Stimulated activated CD4-positive, alpha-beta T cell treated with anti-CD3 and anti-CD28 coated beads, Interleukin-15, amount 100 ng/mL, for 1 hour (primary cell): ENCODE results near the gene SEZ6L.

Source experiments
- DNase-seq, 2 donors: peaks; one replicate each; pipeline ENCODE4 v3.0.0-alpha.2; 2020; ENCODE audit warnings: low read depth in 1 of 2, low spot score in 1 of 2

SEZ6L gene

DNA sequence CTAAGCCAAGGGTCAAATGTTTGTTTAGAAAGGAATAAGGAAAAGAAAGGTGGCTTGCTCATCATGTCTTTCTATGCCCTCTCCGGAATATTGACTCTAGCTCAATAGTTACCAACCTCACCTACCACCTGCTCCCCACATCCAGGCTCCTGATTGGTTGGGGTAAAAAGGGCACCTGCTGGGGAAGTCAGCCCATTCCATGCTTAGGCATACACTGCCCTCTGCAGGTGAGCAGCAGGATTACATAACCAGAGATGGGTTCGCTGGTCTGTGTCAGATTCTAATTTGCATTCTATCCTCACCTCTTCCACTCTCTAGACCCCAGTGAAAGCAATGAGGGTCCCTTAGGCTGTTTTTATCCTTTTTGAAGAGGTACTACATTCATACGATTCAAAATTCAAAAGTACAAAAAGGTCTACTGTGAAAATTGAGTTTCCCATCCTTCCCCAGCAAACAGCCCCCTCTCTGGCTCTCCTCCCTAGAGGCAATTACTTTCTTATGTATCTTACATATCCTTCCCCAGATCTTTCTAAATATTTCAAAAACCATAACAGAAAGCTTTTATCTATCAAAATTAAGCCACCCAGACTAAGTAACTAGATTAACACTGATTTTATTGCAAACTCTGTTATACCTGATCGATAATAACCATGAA, 161.8 kb downstream of the SEZ6L start:
- DNase-seq, result peak; percentile 10 to 18

DNA sequence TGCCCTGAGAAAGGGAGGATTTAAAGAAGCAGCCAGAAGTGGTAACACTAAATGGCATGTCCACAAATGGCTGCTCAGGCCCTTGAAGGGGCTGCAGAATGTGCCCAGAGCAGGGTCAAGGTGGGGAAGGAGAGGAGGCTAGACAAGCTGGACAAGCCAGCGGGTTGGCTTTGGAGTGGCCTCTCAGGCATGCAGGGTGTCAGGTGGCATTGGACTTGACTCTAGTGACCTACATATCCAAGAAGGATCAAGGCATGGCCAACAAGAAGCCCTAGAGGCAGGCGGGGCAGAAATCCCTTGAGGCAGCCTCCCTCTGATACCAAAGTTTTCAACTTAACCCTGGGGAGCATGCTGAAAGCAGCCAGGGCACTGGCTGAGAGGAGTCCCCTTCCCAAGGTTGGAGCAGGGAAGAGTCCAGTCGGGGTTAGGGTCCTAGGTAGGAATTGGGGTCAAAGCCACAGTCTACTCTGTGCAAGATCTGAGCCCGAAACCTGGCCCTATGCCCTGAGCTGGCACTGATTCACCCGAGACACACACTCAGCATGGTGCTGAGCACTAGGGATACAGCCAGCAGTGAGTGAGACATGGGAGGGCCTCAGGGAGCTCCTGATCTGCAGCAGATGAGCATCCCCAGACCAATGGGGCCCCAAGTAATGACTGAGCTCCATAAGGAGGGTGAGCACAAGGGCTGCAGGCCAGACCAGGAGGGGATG, 164.0 kb downstream of the SEZ6L start:
- DNase-seq, result no peak

DNA sequence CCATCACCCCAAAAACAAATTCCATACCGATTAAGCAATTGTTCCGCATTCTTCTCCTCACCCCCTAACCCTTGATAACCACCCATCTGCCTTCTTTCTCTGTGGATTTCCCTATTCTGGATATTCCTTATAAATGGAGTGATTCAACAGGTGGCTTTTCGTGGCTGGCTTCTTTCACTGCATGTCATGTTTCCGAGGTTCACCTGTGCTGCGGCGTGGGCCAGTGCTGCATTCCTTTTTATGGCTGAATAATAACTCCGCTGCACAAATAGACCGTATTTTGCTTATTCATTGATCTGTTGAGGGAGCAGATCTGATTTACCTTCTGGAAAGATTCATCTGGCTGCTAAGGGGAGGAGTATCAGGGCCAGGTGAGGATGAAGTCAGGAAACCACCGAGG, 165.0 kb downstream of the SEZ6L start:
- DNase-seq, result no peak

DNA sequence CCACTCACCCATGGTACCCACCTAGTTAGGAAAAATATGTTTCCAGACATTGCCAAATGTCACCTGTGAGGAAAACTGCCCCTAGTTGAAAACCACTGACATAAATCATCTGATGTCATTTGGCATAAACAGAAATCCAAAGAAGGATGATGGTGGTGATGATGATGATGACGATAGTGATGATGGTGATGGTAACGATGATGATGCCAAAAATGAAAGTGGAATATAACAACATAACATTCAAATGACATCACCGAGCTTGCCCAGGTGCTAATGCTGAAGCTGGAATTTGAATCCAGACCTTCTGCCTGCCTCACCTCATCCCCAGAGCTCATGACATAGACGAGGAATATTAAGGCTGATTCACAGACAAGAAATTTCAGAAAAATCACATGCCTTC, 167.5 kb downstream of the SEZ6L start:
- DNase-seq, result no peak

DNA sequence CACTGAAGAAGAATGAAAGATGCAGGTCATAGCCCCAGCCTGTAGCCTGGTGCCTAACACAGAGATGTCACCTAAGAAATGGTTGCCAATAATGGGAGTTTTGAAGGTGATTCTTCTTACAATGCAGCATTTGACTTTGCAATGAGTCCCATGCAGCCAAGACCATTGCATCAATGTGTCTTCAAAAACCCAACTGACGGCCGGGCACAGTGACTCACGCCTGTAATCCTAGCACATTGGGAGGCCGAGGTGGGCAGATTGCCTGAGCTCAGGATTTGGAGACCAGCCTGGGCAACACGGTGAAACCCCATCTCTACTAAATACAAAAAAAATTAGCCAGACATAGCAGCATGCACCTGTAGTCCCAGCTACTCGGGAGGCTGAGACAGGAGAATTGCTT, 170.5 kb downstream of the SEZ6L start:
- no peak for DNase-seq

DNA sequence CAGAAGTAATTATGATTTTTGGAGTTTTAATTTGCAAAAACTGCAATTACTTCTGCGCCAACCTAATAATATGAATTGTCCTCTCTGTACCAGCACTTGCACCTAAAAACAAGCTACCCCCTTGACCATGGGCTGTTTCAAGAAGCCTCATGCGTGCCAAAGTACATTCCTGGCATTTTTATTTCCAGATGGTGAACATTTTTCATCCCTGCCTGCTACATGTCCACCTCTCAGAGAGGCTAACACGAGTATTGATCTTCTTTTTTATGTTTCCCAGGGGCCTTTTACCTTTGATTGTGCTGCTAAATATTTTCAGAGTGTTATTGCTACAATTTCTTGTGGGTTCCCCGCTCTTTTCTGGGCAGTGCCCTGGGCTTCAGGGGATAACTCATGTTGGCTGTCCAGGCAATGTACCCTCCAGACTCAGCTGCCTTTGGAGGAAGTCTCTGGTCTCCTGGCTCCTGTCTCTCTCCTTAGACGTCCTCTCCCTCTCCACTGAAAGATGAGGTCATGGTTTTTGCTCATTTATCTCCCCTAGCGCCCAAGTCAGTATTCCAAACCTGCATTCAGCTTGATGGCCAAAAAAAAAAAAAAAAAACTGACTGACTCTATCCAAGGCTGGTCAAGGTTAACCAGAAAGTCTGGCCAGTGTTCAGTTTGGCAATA, 173.6 kb downstream of the SEZ6L start:
- DNase-seq, result no peak

- DNase-seq, result no peak
Observed at GRCh38 chr22:26345496-26345895, 176.2 kb downstream of the SEZ6L start.

DNA sequence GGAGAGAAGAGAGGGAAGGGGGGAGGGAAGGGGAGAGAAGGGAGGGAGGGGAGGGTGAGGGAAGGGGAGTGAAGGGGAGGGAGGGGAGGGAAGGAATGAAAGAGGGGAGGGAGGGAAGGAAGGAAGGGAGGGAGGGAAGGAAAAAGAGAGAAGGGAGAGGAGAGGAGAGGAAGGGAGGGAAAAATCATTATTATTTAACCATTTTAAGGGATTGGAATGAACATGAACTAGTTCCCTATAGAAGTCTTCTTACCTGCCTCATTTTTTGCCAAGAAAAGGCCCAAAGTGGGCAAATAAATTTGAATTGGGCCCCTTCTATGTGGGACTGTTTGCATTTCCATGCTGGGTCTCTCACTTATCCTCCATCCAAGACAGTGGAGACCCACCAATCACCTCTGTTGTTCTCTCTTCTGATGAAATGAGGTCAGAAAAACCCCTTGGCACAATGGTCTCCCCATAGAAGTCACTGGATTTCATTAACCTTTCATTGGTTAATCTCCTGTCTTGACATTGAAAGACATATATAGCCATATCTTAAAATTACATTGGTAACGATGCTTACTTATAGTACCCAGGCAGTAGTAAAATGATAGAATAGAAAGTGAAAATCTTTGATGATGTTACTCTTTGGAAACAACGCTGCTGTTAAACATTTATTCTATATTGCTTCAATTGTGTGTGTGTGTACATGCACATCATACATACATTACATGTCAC, 179.7 kb downstream of the SEZ6L start:
- no peak for DNase-seq

- DNase-seq, result no peak
Observed at GRCh38 chr22:26354707-26355106, 185.4 kb downstream of the SEZ6L start.

DNA sequence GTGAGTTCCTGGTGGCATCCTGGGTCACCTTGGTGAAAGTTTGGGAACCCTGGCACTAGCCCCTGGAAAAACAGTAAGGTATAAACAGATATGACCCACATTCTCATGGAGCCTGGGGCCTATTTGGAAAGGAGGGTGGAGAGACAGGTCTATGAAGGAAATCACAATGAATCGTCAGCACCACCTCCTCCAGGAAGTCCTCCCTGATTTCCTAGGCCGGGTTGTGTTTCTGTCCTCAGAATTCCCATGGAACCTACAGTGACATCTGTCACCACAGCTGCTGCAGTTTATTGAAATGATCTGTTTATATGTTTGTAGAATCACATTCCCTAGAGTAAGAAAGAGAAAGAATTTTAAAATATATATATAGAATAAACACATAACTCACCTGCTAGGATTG, 188.0 kb downstream of the SEZ6L start:
- DNase-seq, result no peak

DNA sequence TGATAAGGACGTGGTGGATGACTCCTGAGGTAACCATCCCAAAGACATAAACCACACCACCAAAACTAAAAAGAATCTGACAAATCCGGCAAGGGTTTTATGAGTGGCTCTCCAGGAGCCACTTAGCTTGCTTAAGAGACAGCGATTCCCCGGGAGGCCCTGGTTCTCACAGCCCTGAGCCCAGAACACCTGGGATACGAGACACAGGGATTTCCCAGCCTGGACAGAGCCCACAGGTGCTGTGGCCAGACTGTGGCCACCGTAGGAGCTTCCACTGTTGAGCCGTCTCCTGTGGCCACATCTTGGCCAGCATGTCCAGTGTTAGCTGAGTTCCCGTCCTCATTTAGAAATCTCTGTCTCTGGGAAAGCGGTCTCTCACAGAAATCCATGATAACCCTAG, 188.6 kb downstream of the SEZ6L start:
- DNase-seq, result no peak

DNA sequence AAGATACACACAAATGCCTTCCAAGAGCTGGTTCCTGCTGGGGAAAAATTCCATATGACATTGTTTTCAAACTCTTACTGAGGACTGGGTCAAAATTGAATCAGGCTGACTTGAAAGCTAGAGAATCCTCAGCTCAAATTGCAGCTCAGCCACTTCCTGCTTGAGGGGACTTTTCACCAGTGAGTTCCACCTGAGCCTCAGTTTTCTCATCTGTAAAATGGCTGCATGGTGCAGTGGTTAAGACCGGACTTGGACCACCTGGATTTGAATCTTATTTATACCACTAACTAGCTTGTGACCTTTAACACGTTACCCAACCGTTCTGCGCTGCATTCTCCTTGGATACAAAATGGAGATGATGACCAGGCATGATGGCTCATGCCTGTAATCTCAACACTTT, 189.9 kb downstream of the SEZ6L start:
- DNase-seq, result no peak

- DNase-seq, result peak; percentile 34 to 35
Observed at GRCh38 chr22:26360169-26360885, 191.1 kb downstream of the SEZ6L start.

GRCh38 chr22:26362471-26362870, 193.2 kb downstream of the SEZ6L start:
- no peak for DNase-seq

DNA sequence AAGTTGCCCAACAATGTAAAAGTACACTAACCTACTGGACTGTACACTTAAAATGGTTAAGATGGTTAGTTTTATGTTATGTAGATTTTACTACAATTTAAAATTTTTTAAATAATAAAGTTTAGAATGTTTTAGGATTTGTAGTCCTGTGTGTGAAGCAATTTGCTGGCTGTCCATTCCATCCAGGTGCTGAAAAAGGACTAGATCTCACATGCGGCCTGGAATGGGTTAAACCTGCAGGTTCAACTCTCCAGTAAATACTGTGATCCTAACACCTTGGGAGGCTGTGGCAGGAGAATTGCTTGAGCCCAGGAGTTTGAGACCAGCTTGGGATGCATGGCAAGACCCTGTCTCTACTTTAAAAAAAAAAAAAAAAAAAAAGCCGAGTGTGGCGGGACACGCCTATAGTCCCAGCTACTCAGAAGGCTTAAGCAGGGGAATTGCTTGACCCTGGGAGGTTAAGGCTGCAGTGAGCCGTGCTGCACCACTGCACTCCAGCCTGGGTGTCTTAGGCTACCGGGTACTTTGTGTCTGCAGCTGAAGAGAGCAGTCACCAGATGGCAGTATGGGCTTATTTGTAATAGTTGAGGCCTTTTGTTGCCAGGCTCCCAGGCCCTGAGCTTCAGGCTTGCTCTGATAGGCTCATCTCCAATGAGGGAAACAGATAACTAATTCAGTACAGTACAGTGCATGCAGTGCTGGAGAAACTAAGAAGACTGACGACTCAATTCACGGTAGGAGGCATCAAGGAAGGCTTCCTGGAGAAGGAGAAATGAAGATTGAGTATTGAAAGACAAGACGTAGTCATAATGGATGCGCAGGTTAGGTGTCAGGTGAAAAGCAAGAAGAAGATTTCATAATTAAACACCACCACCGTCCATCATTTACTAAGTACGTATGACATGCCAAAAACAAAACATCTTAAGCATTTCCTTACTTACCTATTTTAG, 195.1 kb downstream of the SEZ6L start:
- DNase-seq, result peak in 1 of 2 donors; percentile 10

GRCh38 chr22:26367402-26368245, 198.4 kb downstream of the SEZ6L start:
- peak in 1 of 2 donors; percentile 46 for DNase-seq

DNA sequence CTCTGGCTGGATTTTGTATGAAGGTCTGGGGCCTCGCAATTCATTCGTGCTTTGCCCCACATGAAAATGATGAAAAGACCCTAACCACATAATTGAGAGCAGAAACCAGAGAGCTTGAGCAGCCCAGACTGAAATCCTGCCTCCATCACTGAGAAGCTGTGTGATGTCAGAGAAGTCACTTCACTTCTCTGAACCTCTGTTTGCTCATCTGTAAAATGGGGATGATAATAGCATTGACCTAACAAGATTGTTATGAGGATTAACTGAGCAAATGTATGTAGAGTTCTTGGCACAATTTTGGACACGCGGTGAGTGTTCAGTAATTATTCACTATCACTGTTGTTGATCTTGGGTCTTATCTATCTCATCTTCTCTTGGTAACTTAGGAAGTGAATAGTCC, 203.6 kb downstream of the SEZ6L start:
- no peak for DNase-seq

- DNase-seq, result no peak
Observed at GRCh38 chr22:26374391-26375026, 205.2 kb downstream of the SEZ6L start.
